ENCODE data around the gene KLHDC4. TPM values are rescaled to one million over a fixed set of nuclear protein-coding genes. Genes with fewer than 3 reads are reported as not detected.
"Not testable (repeated sequence)": the region's sequence is repeated elsewhere in the genome, so short reads cannot be mapped to it uniquely, and the experiment has no call there.

KLHDC4 gene
- polyA plus RNA-seq, 3 donors, result 11.2 to 26.4 (median 12.6) TPM

DNA sequence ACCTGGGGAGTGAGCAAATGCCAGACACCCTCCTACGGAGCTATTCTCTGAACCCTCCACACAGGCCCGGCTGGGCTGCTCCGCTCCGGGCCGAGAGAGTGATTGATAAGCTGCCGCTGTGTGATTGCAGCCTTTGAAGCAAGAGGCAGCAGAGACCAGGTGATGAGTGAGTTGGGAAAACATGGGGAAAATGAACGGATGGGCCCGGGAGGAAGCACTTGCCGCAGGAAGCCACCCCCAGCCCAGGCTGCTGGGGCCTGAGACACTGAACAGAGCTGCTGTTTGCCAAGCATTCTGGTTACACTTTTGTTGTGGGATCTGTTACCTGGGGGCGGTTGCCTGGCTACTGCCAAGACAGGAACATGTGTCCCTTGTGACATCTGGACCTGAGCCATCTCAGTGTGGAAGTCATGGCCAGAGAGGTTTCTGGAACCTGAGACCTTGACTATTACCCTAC lies 46.4 kb upstream of the KLHDC4 start:
- intact Hi-C loops (cut with micrococcal nuclease), result no loop called here
- no peak overlapping the region for H3K27ac Mint-ChIP-seq
- Histone ChIP-seq H3K4me3 (replicated peaks in 1 of 3; ENCODE audit: low read depth in 2 of 3, low read length in 3 of 3) (no peak overlapping the region), H4K20me1 (ENCODE audit: insufficient read depth, low read length) (no peaks in the 10 kb centered on the region), H3K27me3 (ENCODE audit: control insufficient read depth in 2 of 2, insufficient read depth in 2 of 2, low read length in 2 of 2) (no peaks in the 10 kb centered on the region), H3K27ac (ENCODE audit: low read depth in 1 of 2, low read length in 2 of 2) (no peak overlapping the region), H2AFZ (ENCODE audit: insufficient read depth, low read depth, low read length, poor library complexity, severe bottlenecking) (no peak overlapping the region), H3K36me3 (replicated peaks in 1 of 2; ENCODE audit: control insufficient read depth in 1 of 2, insufficient read depth in 2 of 2, low read length in 2 of 2) (no peaks in the 10 kb centered on the region), H3K79me2 (ENCODE audit: insufficient read depth, low read length) (no peaks in the 10 kb centered on the region), H3K9me3 (replicated peaks in 1 of 2; ENCODE audit: control insufficient read depth in 1 of 2, insufficient read depth in 1 of 2, low read length in 2 of 2) (peaks cover 10 to 11% of the 10 kb centered on the region in 2 donors), H3K4me2 (replicated peaks; ENCODE audit: extremely low read depth, low read length, poor library complexity, severe bottlenecking) (no peak overlapping the region), H3K4me1 (ENCODE audit: control insufficient read depth in 1 of 2, insufficient read depth in 2 of 2, low read length in 2 of 2) (peaks cover 24 to 33% of the 10 kb centered on the region in 2 donors), H3K9ac (ENCODE audit: insufficient read depth, low read length, poor library complexity, severe bottlenecking) (no peak overlapping the region)
- DNase-seq, result peak in 1 of 3 donors; percentile 5
- H3K9me3 Mint-ChIP-seq, result peaks cover 9 to 11% (median 10%) of the 10 kb centered on the region in 7 donors
- H3K4me1 Mint-ChIP-seq, result peaks cover 38% of the 10 kb centered on the region
- TF ChIP-seq, protein P1, sequence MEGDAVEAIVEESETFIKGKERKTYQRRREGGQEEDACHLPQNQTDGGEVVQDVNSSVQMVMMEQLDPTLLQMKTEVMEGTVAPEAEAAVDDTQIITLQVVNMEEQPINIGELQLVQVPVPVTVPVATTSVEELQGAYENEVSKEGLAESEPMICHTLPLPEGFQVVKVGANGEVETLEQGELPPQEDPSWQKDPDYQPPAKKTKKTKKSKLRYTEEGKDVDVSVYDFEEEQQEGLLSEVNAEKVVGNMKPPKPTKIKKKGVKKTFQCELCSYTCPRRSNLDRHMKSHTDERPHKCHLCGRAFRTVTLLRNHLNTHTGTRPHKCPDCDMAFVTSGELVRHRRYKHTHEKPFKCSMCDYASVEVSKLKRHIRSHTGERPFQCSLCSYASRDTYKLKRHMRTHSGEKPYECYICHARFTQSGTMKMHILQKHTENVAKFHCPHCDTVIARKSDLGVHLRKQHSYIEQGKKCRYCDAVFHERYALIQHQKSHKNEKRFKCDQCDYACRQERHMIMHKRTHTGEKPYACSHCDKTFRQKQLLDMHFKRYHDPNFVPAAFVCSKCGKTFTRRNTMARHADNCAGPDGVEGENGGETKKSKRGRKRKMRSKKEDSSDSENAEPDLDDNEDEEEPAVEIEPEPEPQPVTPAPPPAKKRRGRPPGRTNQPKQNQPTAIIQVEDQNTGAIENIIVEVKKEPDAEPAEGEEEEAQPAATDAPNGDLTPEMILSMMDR (IDR thresholded peaks at IDR 0.05), result no peak
- H3K4me3 Mint-ChIP-seq, result no peak overlapping the region
- 79% methylated on average over 5 of the region's 10 CpGs for WGBS (ENCODE audit: insufficient coverage)
- H3K27me3 Mint-ChIP-seq (ENCODE audit: low read depth in 3 of 3), result peaks cover 0 to 5% (median 5%) of the 10 kb centered on the region in 3 donors
- peaks cover 0 to 2% of the 10 kb centered on the region in 2 donors for H3K36me3 Mint-ChIP-seq

DNA sequence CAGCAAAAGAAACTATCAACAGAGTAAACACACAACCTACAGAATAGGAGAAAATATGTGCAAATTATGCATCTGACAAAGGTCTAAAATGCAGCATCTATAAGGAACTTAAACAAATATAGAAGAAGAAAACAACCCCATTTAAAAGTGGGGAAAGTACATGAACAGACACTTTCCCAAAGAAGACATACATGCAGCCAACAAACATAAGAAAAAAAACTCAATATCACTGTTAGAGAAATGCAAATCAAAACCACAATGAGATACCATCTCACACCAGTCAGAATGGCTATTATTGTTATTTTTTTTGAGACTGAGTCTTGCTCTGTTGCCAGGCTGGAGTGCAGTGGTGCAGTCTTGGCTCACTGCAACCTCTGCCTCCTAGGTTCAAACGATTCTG lies 45.7 kb upstream of the KLHDC4 start:
- H3K27ac ChIP-seq (ENCODE audit: low read depth in 1 of 2, low read length in 2 of 2); H3K4me3 ChIP-seq (replicated peaks in 1 of 3; ENCODE audit: low read depth in 2 of 3, low read length in 3 of 3); H3K27me3 Mint-ChIP-seq (ENCODE audit: low read depth in 3 of 3); H3K4me2 ChIP-seq (replicated peaks; ENCODE audit: extremely low read depth, low read length, poor library complexity, severe bottlenecking); H3K36me3 ChIP-seq (replicated peaks in 1 of 2; ENCODE audit: control insufficient read depth in 1 of 2, insufficient read depth in 2 of 2, low read length in 2 of 2); H3K9ac ChIP-seq (ENCODE audit: insufficient read depth, low read length, poor library complexity, severe bottlenecking); DNase-seq; H3K79me2 ChIP-seq (ENCODE audit: insufficient read depth, low read length); H4K20me1 ChIP-seq (ENCODE audit: insufficient read depth, low read length); H2AFZ ChIP-seq (ENCODE audit: insufficient read depth, low read depth, low read length, poor library complexity, severe bottlenecking); H3K4me3 Mint-ChIP-seq; H3K36me3 Mint-ChIP-seq; intact Hi-C loops (cut with micrococcal nuclease); H3K27ac Mint-ChIP-seq; H3K27me3 ChIP-seq (ENCODE audit: control insufficient read depth in 2 of 2, insufficient read depth in 2 of 2, low read length in 2 of 2); H3K9me3 ChIP-seq (replicated peaks in 1 of 2; ENCODE audit: control insufficient read depth in 1 of 2, insufficient read depth in 1 of 2, low read length in 2 of 2); H3K9me3 Mint-ChIP-seq: not testable (repeated sequence)
- H3K4me1 Mint-ChIP-seq, result peaks cover 42% of the 10 kb centered on the region
- WGBS (ENCODE audit: insufficient coverage), result no CpG with 5 or more reads among the region's 1 CpG
- H3K4me1 ChIP-seq (ENCODE audit: control insufficient read depth in 1 of 2, insufficient read depth in 2 of 2, low read length in 2 of 2), result peaks cover 31 to 37% of the 10 kb centered on the region in 2 donors

Measured in CD14-positive monocyte (primary cell).